Raji (cell line): ENCODE measurements around the gene CALR3.

Experiments used
- POLR2A ChIP-seq: IDR thresholded peaks from 2 replicates; pipeline ENCODE4 v1.6.1; 2011; ENCODE audit warnings: low read depth, low read length, control low read depth; ENCODE audit not compliant: insufficient read depth

The CALR3 gene

DNA sequence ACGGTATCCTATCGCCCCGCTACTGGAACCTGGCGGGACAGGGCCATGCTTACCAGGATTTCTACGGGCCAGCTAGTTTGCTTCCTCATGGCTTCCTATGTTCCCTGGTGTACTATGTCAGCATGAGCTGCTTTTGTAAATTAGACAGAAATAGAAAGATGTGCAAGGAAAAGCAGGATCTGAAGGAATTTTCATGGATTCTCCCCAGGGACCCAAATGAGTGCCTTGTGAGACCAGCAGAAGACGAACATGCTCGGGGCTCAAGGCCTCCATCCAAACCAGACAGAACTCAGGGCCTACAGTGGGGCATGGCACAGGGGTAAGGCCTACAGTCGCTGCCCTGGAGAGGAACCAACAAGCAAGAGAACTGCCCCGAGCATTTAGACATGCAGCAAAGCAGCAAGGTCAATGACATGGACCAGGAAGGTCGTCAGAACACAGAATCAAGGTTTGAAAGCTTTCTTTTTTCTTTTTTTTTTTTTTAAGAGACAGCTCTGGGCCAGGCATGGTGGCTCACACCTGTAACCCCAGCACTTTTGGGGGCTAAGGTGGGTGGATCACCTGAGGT is 41.5 kb downstream of the CALR3 start:
- no peak for TF ChIP-seq POLR2A

DNA sequence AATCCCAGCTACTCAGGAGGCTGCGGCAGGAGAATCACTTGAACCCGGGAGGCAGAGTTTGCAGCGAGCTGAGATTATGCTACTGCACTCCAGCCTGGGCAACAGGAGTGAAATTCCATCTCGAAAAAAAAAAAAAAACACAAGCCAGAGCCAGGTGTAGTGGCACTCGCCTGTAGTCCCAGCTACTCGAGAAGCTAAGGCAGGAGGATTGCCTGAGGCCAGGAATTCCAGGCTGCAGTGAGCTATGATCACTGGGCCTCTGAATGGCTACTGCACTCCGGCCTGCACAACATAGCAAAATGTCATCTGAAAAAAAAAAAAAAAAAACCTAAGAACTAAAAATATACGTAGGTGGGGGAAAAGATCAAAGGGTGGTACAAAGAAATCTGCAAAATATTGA is 43.6 kb downstream of the CALR3 start:
- TF ChIP-seq POLR2A, result no peak

DNA sequence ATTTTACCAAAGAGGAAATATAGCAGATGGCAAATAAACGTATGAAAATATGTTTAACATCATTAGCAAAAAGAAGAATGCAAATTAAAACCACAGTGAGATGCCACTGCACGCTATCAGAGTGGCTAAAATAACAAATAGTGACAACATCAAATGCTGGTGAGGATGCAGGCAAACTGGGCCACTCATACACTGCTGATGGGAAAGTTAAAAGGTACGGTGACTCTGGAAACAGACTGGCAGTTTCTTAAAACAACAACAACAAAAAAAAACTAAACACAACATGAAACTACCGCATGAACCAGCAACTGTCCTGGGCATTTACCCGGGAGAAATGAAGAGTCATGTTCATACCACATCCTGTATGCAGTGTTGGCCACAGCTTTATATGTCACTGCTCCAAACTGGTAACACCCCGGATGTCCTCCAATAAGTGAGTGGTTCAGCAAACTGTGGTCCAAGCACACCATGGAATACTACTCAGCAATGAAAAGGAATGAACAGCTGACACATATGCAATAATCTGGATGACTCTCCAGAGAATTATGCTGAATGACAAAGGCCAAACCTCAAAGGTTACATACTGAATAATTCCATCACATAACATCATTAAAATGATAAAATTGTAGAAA is 46.5 kb downstream of the CALR3 start:
- peak; percentile 45 for TF ChIP-seq POLR2A

DNA sequence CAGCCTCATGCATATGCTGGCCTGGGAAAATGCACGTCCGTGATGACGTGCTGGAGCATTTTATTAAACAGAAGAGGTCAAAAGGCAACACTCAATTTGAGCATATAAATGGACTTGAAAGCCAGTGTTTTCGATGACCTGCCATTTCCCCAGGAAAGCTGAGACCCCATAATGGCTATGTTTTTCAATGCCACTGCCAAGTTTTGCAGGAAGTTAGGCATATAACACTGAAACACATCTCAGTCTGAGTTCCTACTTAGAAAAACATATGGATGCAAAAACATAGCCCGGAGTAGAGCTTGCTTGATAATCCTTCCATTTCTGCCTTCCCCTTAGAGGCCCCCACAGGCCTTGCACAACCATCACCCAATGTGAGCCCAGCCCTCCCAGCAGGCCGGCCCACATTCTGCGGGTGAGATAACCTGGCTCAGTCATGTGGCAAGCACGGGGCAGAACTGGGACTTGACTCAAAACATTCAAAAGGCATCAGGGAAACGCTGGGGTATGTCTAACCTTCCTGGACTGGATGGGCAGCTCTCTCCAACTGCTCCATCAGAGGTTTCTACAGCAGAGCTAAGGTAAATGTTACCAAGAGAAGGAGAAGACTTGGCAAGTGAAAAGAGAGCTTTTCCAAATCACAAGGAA is 49.1 kb downstream of the CALR3 start:
- peak; percentile 30; the same call in 1 of the 2 replicates for TF ChIP-seq POLR2A

DNA sequence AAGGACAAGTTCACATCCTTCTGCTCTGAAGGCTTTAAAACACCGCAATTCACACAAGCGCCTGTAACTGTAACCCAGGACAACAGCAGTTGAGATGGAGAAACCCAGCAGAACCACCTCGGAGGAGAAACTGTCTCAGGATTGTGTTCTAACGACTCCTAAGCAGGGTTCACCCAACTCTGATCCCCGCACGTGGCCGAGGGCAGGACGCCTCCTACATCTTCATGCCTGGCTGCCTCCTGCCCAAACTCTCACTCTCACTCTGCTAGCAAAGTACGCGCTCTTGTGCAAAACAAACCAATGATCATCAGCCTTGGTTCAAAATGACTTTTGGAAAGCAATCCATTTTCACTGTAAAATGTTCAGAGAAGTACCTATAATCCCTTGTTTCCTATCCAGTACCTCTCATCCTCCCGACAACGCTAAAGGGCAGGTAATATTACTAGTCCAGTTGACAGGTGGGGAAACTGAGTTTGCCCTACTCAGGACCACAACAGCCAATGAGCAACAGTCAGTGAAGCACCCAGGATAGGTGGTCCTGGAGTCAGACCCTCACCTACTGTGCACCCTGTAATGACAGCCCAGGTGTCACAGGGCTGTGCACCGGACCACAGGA is 49.8 kb downstream of the CALR3 start:
- TF ChIP-seq POLR2A, result peak; percentile 51; the same call in 1 of the 2 replicates

DNA sequence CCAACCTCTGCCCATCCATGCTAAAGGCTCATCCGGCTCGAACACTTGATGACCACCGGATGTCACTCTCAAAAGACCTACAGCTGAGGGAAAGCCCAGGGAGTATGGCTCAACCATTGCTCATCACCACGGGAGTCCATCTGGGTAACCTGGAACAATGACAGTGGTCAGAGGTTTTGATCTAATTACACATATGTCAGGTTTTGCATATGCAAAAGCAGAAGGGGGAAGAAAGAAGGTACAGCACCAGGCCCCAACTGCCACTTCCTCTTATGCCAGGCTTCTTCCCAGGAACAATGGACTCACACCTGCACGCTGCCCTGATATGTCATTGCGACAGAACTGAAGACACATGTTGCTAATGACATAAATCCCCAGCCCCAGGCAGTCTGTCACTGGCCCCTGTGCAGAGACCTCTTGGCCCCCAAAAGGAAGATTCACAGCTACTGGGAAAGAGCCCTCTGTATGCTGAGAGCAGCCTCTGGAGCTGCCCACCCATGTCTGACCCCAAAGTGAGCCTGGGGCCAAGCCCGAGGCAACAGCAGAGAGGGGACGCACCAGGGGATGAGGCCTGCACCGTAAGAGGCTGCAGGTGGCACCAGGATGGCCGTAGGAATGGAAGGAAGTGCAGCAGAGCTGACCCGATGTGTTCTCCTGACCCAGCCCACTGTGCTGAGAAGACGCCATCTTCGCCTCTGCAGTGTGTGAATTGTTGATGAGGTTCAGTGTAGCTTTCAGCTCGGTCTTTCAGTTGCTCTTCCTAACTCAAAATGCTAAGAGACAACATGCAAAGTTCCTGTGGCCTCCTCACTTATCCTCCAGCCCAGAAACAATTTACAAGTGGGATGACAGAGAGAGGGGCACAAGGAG is 50.5 kb downstream of the CALR3 start:
- peak; percentile 79 for TF ChIP-seq POLR2A

DNA sequence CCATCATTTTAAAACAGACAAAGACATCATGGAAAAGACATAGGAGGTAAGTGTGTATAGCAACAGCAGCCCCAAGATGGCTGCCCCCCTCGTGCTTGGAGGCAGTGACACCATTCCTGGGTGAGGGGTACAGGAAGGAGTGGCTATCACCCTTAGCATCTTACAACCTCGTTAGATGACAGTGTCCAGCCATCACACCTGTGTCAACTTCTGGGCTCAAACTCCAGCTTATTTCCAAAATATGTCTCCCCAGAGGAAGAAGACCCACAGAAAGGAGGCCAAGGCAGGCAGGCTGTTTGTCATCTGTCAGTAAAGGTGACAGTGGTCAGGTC is 51.7 kb downstream of the CALR3 start:
- TF ChIP-seq POLR2A, result 0 out of 2 replicates have a peak, but pooled peaks have one; percentile 16

DNA sequence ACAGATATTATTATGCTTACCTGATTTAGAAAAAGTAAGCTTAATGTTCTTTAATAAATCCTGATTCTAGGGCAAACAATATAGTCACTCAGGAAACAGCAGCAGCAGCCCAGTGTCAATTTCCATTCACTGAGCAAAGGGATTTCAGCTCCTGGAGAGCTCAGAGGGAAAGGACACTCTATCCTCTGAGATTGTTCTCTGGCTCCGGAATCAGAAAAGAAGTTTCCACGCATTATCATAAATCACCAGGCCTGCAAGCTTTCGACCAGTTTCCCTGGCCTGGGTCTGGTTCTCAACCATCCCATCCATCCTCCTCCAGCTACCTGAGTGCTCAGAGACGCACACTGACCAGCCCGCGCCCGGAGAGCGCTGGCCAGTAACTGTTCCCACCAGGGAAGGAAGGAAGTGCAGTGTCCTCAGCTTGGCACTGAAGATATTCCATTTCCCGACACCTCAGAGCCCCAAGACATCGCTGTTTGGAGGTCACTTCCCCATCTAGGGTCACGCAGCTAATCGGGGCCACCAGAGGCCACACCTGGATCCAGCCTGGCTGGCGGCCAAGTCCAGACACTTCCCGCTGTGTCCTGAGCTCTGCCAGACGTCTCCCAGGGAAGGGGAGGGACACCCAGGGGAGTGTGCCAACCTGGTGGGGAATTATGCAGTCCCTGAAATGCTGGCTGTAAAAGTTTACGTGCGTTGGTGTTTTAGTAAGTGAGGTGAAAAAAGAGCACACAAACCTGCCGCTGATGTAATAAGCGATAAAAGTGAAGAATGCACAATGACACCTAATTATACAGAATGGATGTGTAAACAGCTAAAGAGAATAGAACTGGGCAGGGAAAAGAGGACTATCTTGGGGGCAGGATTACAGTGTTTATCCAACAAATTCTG is 53.3 kb downstream of the CALR3 start:
- no peak for TF ChIP-seq POLR2A

DNA sequence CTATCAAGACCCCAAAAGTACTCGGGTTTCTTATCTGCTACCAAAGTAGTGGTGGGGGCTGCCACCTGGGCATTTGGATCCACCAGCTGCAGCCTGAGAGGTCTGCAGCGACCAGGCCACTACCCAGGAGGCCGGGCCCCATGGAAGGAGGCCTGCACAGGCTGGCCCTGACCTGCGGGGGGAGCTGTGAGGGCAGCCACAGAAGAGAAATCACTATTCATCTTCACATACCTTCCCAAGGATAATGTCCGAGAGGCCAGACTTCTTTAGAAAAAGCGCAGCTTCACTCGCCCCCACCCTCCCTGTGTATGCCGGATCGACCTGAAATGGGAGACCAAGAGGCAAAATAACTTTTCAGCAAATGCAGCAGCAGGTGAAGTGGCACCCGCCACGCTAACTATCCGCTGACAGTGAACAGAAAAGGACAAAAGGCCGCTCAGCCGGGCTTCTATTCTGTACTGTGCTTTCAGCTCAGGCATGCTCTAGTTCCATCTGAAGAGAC is 54.3 kb downstream of the CALR3 start:
- no peak for TF ChIP-seq POLR2A

DNA sequence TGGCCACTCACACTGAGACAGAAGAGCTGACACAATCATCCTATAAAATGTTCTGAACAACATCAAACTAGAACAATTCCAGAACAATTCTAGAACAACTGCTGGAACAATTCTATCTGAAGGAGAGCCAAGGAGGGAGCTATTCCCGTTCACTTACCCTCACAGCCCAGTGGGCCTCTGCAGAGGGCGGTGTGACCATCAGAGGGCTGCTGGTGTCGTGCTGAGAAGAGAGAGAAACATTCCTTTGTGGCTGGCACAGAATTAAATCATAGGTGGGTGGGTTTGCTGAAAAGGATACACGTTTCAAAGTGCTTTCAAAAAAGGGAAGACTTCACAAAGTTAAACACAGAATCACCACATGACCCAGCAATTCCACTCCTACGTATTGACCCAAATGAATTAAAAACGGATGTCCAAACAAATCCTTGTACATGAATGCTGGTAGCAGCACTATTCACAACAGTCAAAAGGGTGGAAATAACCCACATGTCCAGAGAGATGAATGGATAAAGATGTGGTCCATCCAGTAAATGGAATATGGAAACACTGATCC is 59.1 kb downstream of the CALR3 start:
- no peak for TF ChIP-seq POLR2A

DNA sequence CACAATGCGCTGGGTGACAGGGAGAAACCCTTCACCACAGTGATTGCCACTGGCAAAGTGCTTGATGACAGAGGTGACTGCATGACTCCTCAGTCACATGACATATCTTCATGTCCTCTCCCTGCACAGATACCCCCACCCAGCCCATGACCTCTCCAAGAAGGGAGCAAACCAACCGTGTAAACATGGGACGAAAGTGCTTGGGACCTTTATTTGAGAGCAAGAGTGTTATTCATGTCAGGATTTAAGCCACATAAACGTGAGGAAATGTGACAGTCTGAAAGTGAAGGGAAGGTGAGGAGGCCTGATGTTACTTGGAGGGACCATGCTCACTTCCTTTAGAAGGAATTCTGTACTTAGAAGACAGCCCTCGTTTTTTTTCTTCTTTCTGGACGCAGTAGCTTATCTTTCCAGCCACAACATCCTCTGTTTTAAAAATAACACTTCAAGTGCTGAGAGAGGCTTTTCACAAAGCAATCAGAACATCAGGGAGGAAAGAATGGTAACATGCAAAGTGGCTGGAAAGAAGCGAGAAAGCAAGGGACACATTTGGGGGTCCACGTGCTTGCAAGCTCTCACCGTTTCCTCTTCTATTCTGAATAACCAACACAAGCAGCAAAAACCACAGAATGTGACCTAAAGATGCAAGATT is 59.8 kb downstream of the CALR3 start:
- TF ChIP-seq POLR2A, result no peak

DNA sequence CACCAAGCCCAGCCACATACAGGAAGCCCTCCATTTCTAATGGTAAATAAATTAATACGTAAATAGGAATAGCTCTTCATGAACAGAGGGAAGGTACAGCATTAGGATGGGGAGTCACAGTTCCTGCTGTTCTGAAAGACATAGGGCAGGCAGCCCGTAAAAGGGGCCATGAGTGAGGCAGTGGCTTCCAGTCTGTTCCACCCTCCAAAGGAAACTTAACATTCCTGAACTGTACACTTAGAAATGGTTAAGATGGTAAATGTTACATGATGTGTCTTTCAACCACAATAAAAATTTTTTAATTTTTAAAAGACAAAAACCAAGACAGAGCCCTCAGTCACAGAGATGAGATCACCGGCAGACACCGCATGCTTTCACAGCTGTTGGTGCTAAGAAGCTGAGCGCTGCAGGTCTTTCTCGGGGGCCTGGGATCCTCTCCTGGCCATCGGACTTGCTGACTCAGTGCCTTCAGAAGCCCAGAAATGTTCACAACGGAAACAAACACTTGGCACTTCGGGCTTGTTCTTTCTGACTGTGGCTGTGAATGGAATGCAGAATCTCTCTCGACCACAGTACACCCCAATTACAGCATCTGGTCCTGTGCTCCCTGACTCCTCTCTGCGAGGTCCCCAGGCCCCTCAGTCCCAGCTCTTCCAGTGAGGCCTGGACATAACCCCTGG is 60.6 kb downstream of the CALR3 start:
- no peak for TF ChIP-seq POLR2A

DNA sequence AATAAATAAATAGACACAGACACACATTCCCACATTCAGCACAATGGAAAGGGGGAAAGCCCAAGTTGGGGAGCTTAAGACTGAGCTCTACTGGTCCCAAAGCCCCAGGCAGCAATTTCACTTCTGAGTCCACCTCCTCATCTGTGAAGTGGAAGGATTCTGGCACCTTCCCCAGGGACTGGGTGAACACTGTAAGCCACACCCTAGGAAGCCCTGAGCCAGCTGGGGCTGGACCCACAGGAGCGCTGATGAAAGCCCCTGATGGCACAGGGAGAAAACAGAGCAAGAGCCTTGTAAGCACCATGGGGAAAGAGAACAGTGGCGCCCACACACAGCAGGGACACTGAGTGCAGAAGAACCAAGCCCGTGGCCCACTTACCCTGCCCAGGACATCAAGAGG is 62.0 kb downstream of the CALR3 start:
- no peak for TF ChIP-seq POLR2A
